ENCODE measurements around the gene ACSM2B.
"Not testable (repeated sequence)": the region's sequence is repeated elsewhere in the genome, so short reads cannot be mapped to it uniquely, and the experiment has no call there.

ACSM2B gene

GRCh38 chr16:20538687-20539086 is 37.5 kb downstream of the ACSM2B start:
- Mint-ChIP-seq H3K36me3 (ENCODE audit: insufficient read depth) (no peaks in the 10 kb centered on the region), H3K4me3 (no peak overlapping the region), H3K4me1 (ENCODE audit: low read depth in 2 of 2) (no peaks in the 10 kb centered on the region), H3K9me3 (no peaks in the 10 kb centered on the region), H3K27ac (no peak overlapping the region), H3K27me3 (peaks cover 6 to 13% of the 10 kb centered on the region in 2 donors)
- ATAC-seq (replicated peaks), result no peak
- DNase-seq, result no peak

GRCh38 chr16:20538181-20538580 is 38.0 kb downstream of the ACSM2B start:
- Mint-ChIP-seq H3K4me1 (ENCODE audit: low read depth in 2 of 2) (no peaks in the 10 kb centered on the region), H3K4me3 (no peak overlapping the region), H3K36me3 (ENCODE audit: insufficient read depth) (no peaks in the 10 kb centered on the region), H3K9me3 (no peaks in the 10 kb centered on the region), H3K27ac (no peak overlapping the region), H3K27me3 (peaks cover 6 to 8% of the 10 kb centered on the region in 2 donors)
- no peak for DNase-seq
- no peak for ATAC-seq (replicated peaks)

GRCh38 chr16:20536669-20537068 is 39.5 kb downstream of the ACSM2B start:
- not testable (repeated sequence) for DNase-seq

GRCh38 chr16:20532284-20532792 is 43.8 kb downstream of the ACSM2B start:
- not testable (repeated sequence) for H3K4me1 Mint-ChIP-seq (ENCODE audit: low read depth in 2 of 2); H3K9me3 Mint-ChIP-seq; H3K27ac Mint-ChIP-seq; H3K36me3 Mint-ChIP-seq (ENCODE audit: insufficient read depth); H3K4me3 Mint-ChIP-seq; H3K27me3 Mint-ChIP-seq; ATAC-seq (replicated peaks); DNase-seq

More at GRCh38 chr16:20536669-20537068, 39.5 kb downstream of the ACSM2B start:
- H3K36me3 Mint-ChIP-seq (ENCODE audit: insufficient read depth); H3K4me1 Mint-ChIP-seq (ENCODE audit: low read depth in 2 of 2); H3K27me3 Mint-ChIP-seq; ATAC-seq (replicated peaks); H3K27ac Mint-ChIP-seq; H3K4me3 Mint-ChIP-seq; H3K9me3 Mint-ChIP-seq: not testable (repeated sequence)

- H3K27me3 Mint-ChIP-seq; H3K27ac Mint-ChIP-seq; DNase-seq; H3K4me1 Mint-ChIP-seq (ENCODE audit: low read depth in 2 of 2); H3K36me3 Mint-ChIP-seq (ENCODE audit: insufficient read depth); H3K9me3 Mint-ChIP-seq; ATAC-seq (replicated peaks); H3K4me3 Mint-ChIP-seq: not testable (repeated sequence)
These were observed 44.4 kb downstream of the ACSM2B start for GRCh38 chr16:20531795-20532194.

GRCh38 chr16:20520103-20520502 is 56.1 kb downstream of the ACSM2B start:
- Mint-ChIP-seq H3K4me1 (ENCODE audit: low read depth in 2 of 2) (no peaks in the 10 kb centered on the region), H3K27me3 (peaks cover 0 to 4% of the 10 kb centered on the region in 2 donors), H3K27ac (no peak overlapping the region)

GRCh38 chr16:20519231-20519630 is 56.9 kb downstream of the ACSM2B start:
- Mint-ChIP-seq H3K4me3 (no peak overlapping the region), H3K27me3 (peaks cover 0 to 12% of the 10 kb centered on the region in 2 donors), H3K36me3 (ENCODE audit: insufficient read depth) (no peaks in the 10 kb centered on the region), H3K4me1 (ENCODE audit: low read depth in 2 of 2) (no peaks in the 10 kb centered on the region), H3K9me3 (no peaks in the 10 kb centered on the region), H3K27ac (no peak overlapping the region)
- DNase-seq, result no peak
- no peak for ATAC-seq (replicated peaks)

More at GRCh38 chr16:20520103-20520502, 56.1 kb downstream of the ACSM2B start:
- ATAC-seq (replicated peaks) (no peak), DNase-seq (no peak)
- no peak overlapping the region for H3K4me3 Mint-ChIP-seq
- H3K36me3 Mint-ChIP-seq (ENCODE audit: insufficient read depth), result no peaks in the 10 kb centered on the region
- H3K9me3 Mint-ChIP-seq, result no peaks in the 10 kb centered on the region

GRCh38 chr16:20517149-20517548 is 59.0 kb downstream of the ACSM2B start:
- H3K9me3 Mint-ChIP-seq, result no peaks in the 10 kb centered on the region
- no peak overlapping the region for H3K27ac Mint-ChIP-seq
- DNase-seq (no peak), ATAC-seq (replicated peaks) (no peak)
- H3K36me3 Mint-ChIP-seq (ENCODE audit: insufficient read depth), result no peaks in the 10 kb centered on the region
- H3K27me3 Mint-ChIP-seq, result peaks cover 0 to 18% of the 10 kb centered on the region in 2 donors
- H3K4me3 Mint-ChIP-seq, result no peak overlapping the region
- no peaks in the 10 kb centered on the region for H3K4me1 Mint-ChIP-seq (ENCODE audit: low read depth in 2 of 2)

- H3K36me3 Mint-ChIP-seq (ENCODE audit: insufficient read depth), result no peaks in the 10 kb centered on the region
- H3K4me3 Mint-ChIP-seq, result no peak overlapping the region
- DNase-seq, result no peak
These were observed 60.5 kb downstream of the ACSM2B start for GRCh38 chr16:20515688-20516090.

GRCh38 chr16:20510323-20510722 is 65.8 kb downstream of the ACSM2B start:
- Mint-ChIP-seq H3K4me3 (no peak overlapping the region), H3K4me1 (ENCODE audit: low read depth in 2 of 2) (no peaks in the 10 kb centered on the region), H3K27ac (no peak overlapping the region), H3K27me3 (peaks cover 0 to 16% of the 10 kb centered on the region in 2 donors), H3K9me3 (peaks cover 0 to 2% of the 10 kb centered on the region in 2 donors), H3K36me3 (ENCODE audit: insufficient read depth) (no peaks in the 10 kb centered on the region)
- no peak for ATAC-seq (replicated peaks)
- no peak for DNase-seq

More at GRCh38 chr16:20515688-20516090, 60.5 kb downstream of the ACSM2B start:
- Mint-ChIP-seq H3K9me3 (no peaks in the 10 kb centered on the region), H3K4me1 (ENCODE audit: low read depth in 2 of 2) (no peaks in the 10 kb centered on the region), H3K27ac (no peak overlapping the region), H3K27me3 (peaks cover 0 to 18% of the 10 kb centered on the region in 2 donors)
- no peak for ATAC-seq (replicated peaks)

GRCh38 chr16:20507280-20507679 is 68.9 kb downstream of the ACSM2B start:
- H3K27me3 Mint-ChIP-seq, result no peaks in the 10 kb centered on the region
- peaks cover 0 to 2% of the 10 kb centered on the region in 2 donors for H3K9me3 Mint-ChIP-seq
- no peaks in the 10 kb centered on the region for H3K4me1 Mint-ChIP-seq (ENCODE audit: low read depth in 2 of 2)
- no peak for DNase-seq
- H3K4me3 Mint-ChIP-seq, result no peak overlapping the region
- H3K36me3 Mint-ChIP-seq (ENCODE audit: insufficient read depth), result no peaks in the 10 kb centered on the region
- no peak for ATAC-seq (replicated peaks)
- H3K27ac Mint-ChIP-seq, result no peak overlapping the region

GRCh38 chr16:20504418-20504817 is 71.7 kb downstream of the ACSM2B start:
- H3K27me3 Mint-ChIP-seq, result no peaks in the 10 kb centered on the region

GRCh38 chr16:20491448-20491847 is 84.7 kb downstream of the ACSM2B start:
- ATAC-seq (replicated peaks); H3K27me3 Mint-ChIP-seq; H3K4me3 Mint-ChIP-seq; DNase-seq; H3K9me3 Mint-ChIP-seq; H3K27ac Mint-ChIP-seq; H3K36me3 Mint-ChIP-seq (ENCODE audit: insufficient read depth); H3K4me1 Mint-ChIP-seq (ENCODE audit: low read depth in 2 of 2): not testable (repeated sequence)

More at GRCh38 chr16:20504418-20504817, 71.7 kb downstream of the ACSM2B start:
- no peak overlapping the region for H3K27ac Mint-ChIP-seq
- ATAC-seq (replicated peaks) (no peak), DNase-seq (no peak)
- H3K9me3 Mint-ChIP-seq, result peaks cover 0 to 2% of the 10 kb centered on the region in 2 donors
- H3K4me1 Mint-ChIP-seq (ENCODE audit: low read depth in 2 of 2), result no peaks in the 10 kb centered on the region
- H3K36me3 Mint-ChIP-seq (ENCODE audit: insufficient read depth), result no peaks in the 10 kb centered on the region
- H3K4me3 Mint-ChIP-seq, result no peak overlapping the region

GRCh38 chr16:20490994-20491393 is 85.2 kb downstream of the ACSM2B start:
- H3K4me1 Mint-ChIP-seq (ENCODE audit: low read depth in 2 of 2); H3K27me3 Mint-ChIP-seq; DNase-seq; H3K4me3 Mint-ChIP-seq; H3K36me3 Mint-ChIP-seq (ENCODE audit: insufficient read depth); H3K9me3 Mint-ChIP-seq; H3K27ac Mint-ChIP-seq; ATAC-seq (replicated peaks): not testable (repeated sequence)
